GM23338 (cell line): ENCODE measurements around the gene CPLX3.

ENCODE experiments used
- CREB1 ChIP-seq: fragments of 250-450 bp; sonication (Bioruptor Pico); IDR thresholded peaks from 2 replicates; pipeline ENCODE4 v1.5.0; 2020; ENCODE audit warnings: low read depth, mild to moderate bottlenecking, moderate library complexity
- EZH2 ChIP-seq: fragments of 200-600 bp; sonication (generic); IDR thresholded peaks from one replicate; pipeline ENCODE4 v1.8.0; 2017; ENCODE audit warnings: antibody characterized with exemption, mild to moderate bottlenecking, low read depth; ENCODE audit not compliant: unreplicated experiment
- EZH2phosphoT487 ChIP-seq: fragments of 200-600 bp; sonication (generic); IDR thresholded peaks from one replicate; pipeline ENCODE4 v1.8.1; 2018; ENCODE audit warnings: antibody characterized with exemption; ENCODE audit not compliant: unreplicated experiment
- NANOG ChIP-seq: IDR thresholded peaks from 2 replicates; pipeline ENCODE4 v1.6.1; 2016; ENCODE audit warnings: antibody characterized with exemption, borderline replicate concordance
- POLR2AphosphoS5 ChIP-seq: IDR thresholded peaks from 2 replicates; pipeline ENCODE4 v1.6.1; 2016; ENCODE audit warnings: antibody characterized with exemption, low read depth
- STAT1 ChIP-seq: IDR thresholded peaks from one replicate; pipeline ENCODE4 v1.6.1; 2016; ENCODE audit warnings: antibody characterized with exemption; ENCODE audit not compliant: unreplicated experiment
- ZNF114 ChIP-seq: fragments of 250-450 bp; sonication (Bioruptor Pico); IDR thresholded peaks from 2 replicates; pipeline ENCODE4 v1.5.0; 2020; ENCODE audit warnings: mild to moderate bottlenecking, moderate library complexity
- TF ChIP-seq, protein P1 (sequence below), 2 experiments: fragments of 200-600 bp in 1 of 2; sonication (generic) in 1 of 2; conservative IDR thresholded peaks; 2 replicates each; pipeline versions ENCODE4 v1.5.1 to v1.6.1; 2016 to 2017; ENCODE audit warnings: antibody characterized with exemption in 2 of 2, low read depth in 2 of 2, mild to moderate bottlenecking in 2 of 2, moderate library complexity in 1 of 2
- TF ChIP-seq, protein P2 (sequence below): IDR thresholded peaks from one replicate; pipeline ENCODE4 v1.6.1; 2018; ENCODE audit warnings: antibody characterized with exemption; ENCODE audit not compliant: unreplicated experiment

DNA sequence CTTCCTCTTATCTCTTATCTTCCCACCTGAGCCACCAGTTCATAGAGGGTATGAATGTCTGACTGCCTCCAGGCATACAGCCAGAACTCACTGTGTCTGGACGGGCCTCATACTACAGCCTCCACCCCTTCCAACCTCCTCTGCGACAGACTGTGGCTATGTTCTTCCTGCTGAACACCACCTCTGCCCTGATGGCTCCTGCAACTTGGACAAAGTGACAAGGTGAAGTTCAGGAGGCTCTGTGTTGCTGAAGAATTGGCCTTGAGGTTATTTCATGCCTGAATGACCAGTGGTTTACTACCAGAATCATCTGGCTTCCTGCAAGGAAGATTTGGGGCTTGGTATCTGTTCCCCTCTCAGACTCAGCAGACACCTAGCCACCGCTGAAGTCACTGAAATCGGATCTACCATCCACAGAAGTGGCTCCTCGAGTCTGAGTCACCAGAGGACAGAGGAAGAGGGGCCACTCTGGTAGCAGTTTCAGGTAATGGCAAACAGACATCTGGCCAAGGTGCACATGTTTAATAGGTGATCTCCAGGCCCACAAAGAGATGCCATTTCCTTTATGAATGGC lies 30.7 kb downstream of the CPLX3 start:
- TF ChIP-seq, protein P1, sequence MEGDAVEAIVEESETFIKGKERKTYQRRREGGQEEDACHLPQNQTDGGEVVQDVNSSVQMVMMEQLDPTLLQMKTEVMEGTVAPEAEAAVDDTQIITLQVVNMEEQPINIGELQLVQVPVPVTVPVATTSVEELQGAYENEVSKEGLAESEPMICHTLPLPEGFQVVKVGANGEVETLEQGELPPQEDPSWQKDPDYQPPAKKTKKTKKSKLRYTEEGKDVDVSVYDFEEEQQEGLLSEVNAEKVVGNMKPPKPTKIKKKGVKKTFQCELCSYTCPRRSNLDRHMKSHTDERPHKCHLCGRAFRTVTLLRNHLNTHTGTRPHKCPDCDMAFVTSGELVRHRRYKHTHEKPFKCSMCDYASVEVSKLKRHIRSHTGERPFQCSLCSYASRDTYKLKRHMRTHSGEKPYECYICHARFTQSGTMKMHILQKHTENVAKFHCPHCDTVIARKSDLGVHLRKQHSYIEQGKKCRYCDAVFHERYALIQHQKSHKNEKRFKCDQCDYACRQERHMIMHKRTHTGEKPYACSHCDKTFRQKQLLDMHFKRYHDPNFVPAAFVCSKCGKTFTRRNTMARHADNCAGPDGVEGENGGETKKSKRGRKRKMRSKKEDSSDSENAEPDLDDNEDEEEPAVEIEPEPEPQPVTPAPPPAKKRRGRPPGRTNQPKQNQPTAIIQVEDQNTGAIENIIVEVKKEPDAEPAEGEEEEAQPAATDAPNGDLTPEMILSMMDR (conservative IDR thresholded peaks at IDR 0.05; ENCODE audit: low read depth in 2 of 2) = no peak
- TF ChIP-seq, protein P2, sequence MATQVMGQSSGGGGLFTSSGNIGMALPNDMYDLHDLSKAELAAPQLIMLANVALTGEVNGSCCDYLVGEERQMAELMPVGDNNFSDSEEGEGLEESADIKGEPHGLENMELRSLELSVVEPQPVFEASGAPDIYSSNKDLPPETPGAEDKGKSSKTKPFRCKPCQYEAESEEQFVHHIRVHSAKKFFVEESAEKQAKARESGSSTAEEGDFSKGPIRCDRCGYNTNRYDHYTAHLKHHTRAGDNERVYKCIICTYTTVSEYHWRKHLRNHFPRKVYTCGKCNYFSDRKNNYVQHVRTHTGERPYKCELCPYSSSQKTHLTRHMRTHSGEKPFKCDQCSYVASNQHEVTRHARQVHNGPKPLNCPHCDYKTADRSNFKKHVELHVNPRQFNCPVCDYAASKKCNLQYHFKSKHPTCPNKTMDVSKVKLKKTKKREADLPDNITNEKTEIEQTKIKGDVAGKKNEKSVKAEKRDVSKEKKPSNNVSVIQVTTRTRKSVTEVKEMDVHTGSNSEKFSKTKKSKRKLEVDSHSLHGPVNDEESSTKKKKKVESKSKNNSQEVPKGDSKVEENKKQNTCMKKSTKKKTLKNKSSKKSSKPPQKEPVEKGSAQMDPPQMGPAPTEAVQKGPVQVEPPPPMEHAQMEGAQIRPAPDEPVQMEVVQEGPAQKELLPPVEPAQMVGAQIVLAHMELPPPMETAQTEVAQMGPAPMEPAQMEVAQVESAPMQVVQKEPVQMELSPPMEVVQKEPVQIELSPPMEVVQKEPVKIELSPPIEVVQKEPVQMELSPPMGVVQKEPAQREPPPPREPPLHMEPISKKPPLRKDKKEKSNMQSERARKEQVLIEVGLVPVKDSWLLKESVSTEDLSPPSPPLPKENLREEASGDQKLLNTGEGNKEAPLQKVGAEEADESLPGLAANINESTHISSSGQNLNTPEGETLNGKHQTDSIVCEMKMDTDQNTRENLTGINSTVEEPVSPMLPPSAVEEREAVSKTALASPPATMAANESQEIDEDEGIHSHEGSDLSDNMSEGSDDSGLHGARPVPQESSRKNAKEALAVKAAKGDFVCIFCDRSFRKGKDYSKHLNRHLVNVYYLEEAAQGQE = no peak
- TF ChIP-seq EZH2 (no peak), POLR2AphosphoS5 (no peak), STAT1 (no peak), EZH2phosphoT487 (no peak), CREB1 (CRISPR knock-in tag) (no peak), ZNF114 (CRISPR knock-in tag) (no peak), NANOG (no peak)
